HCT116 (cell line): ENCODE measurements around the gene LCP1. TPM values are rescaled to one million over a fixed set of nuclear protein-coding genes. Genes with fewer than 3 reads are reported as not detected.

Experiments
- ATAC-seq: fragments of 200-7000 bp; cut with Tn5 transposase; 2 replicates; pipeline ENCODE4 v1.9.1; 2020; ENCODE audit warnings: mild to moderate bottlenecking, moderate library complexity
- BruUV-seq: library from RNA; stranded (reverse); fragments of 400-500 nt; replicated peaks from 2 replicates; lab custom pipeline; 2021; lab: Mats Ljungman, UMichigan
- CTCF ChIA-PET: fragments of 300-600 bp; sonication (Branson Sonifier 250); formaldehyde crosslinking; loops from one replicate; lab custom pipeline; 2021; ENCODE audit warnings: antibody characterized with exemption; lab: Charles Lee
- POLR2A ChIA-PET: fragments of 300-600, 350-600 bp; sonication (Branson Sonifier 250); formaldehyde crosslinking; loops from one replicate; lab custom pipeline; 2021; ENCODE audit warnings: antibody characterized with exemption; lab: Charles Lee
- RAD21 ChIA-PET, 2 experiments: fragments of 300-600 bp; sonication (Branson Sonifier 250); formaldehyde crosslinking; loops; one replicate each; lab custom pipeline; 2023; ENCODE audit warnings: low total read pairs in 2 of 2; ENCODE audit not compliant: uncharacterized antibody in 2 of 2, unreplicated experiment in 2 of 2, low non-redundant PET in 1 of 2; lab: Charles Lee
- DNase-seq: peaks from one replicate; pipeline ENCODE4 v3.0.0-alpha.2; 2010; ENCODE audit warnings: low read depth, low spot score
- H2AFZ ChIP-seq: fragments of 200-600 bp; shearing (Covaris generic), sonication (generic); 2 replicates; pipeline ENCODE4 v1.6.1; 2017; ENCODE audit warnings: low read depth, mixed run types, mixed read lengths, antibody characterized with exemption, low read length; ENCODE audit not compliant: poor library complexity, severe bottlenecking
- H3K27ac ChIP-seq: 2 replicates; pipeline ENCODE4 v1.5.1; 2012; ENCODE audit warnings: low read depth, low read length
- H3K27me3 ChIP-seq: fragments of 200-600 bp; sonication (generic); 2 replicates; pipeline ENCODE4 v1.6.1; 2016; ENCODE audit warnings: mixed run types, low read length, mixed read lengths; ENCODE audit not compliant: insufficient read depth
- H3K36me3 ChIP-seq, 2 experiments: fragments of 200-500 bp in 1 of 2; fragments of 200-600 bp in 1 of 2; sonication (Bioruptor generic) in 1 of 2; sonication (generic) in 1 of 2; 2 replicates each; pipeline versions ENCODE4 v1.5.1 to v1.6.1; 2014 to 2016; ENCODE audit warnings: low read length in 2 of 2, inconsistent platforms in 1 of 2, mixed read lengths in 1 of 2, mixed run types in 1 of 2; ENCODE audit not compliant: insufficient read depth in 2 of 2, control insufficient read depth in 1 of 2
- H3K4me1 ChIP-seq, 2 experiments: fragments of 200-600 bp in 1 of 2; sonication (generic) in 1 of 2; 2 replicates each; pipeline versions ENCODE4 v1.5.1 to v1.6.1; 2012 to 2017; ENCODE audit warnings: low read length in 2 of 2, inconsistent platforms in 1 of 2, mild to moderate bottlenecking in 1 of 2, mixed read lengths in 1 of 2, mixed run types in 1 of 2, moderate library complexity in 1 of 2; ENCODE audit not compliant: insufficient read depth in 2 of 2, control insufficient read depth in 1 of 2
- H3K4me2 ChIP-seq: fragments of 200-600 bp; sonication (generic); 2 replicates; pipeline ENCODE4 v1.6.1; 2017; ENCODE audit warnings: mixed run types, low read length, mixed read lengths
- H3K4me3 ChIP-seq, 2 experiments: fragments of 200-600 bp in 1 of 2; sonication (generic) in 1 of 2; replicated peaks in 1 of 2; 2 replicates each; pipeline ENCODE4 v1.5.1; 2011 to 2016; ENCODE audit warnings: low read length in 2 of 2, control low read depth in 1 of 2, low read depth in 1 of 2, mild to moderate bottlenecking in 1 of 2, mixed read lengths in 1 of 2, mixed run types in 1 of 2
- H3K79me2 ChIP-seq: fragments of 200-600 bp; sonication (generic); 2 replicates; pipeline ENCODE4 v1.6.1; 2017; ENCODE audit warnings: mild to moderate bottlenecking, mixed run types, low read length, moderate library complexity, mixed read lengths; ENCODE audit not compliant: insufficient read depth
- H3K9ac ChIP-seq: fragments of 200-600 bp; sonication (generic); 2 replicates; pipeline ENCODE4 v1.6.1; 2016; ENCODE audit warnings: low read length, mixed read lengths
- H3K9me2 ChIP-seq: fragments of 200-600 bp; sonication (generic), shearing (Covaris generic); 2 replicates; pipeline ENCODE4 v1.6.1; 2017; ENCODE audit warnings: mixed run types, mild to moderate bottlenecking, moderate library complexity; ENCODE audit not compliant: insufficient read depth
- H3K9me3 ChIP-seq, 2 experiments: fragments of 200-500 bp in 1 of 2; fragments of 200-600 bp in 1 of 2; sonication (Bioruptor generic) in 1 of 2; sonication (generic) in 1 of 2; 2 replicates each; pipeline ENCODE4 v1.6.1; 2014 to 2017; ENCODE audit warnings: low read length in 2 of 2, mixed read lengths in 2 of 2, inconsistent platforms in 1 of 2, low read depth in 1 of 2, mild to moderate bottlenecking in 1 of 2, mixed run types in 1 of 2, moderate library complexity in 1 of 2; ENCODE audit not compliant: control insufficient read depth in 1 of 2, insufficient read depth in 1 of 2
- H4K20me1 ChIP-seq: fragments of 200-600 bp; sonication (generic), shearing (Covaris generic); 2 replicates; pipeline ENCODE4 v1.6.1; 2017; ENCODE audit warnings: mixed run types, mild to moderate bottlenecking, moderate library complexity; ENCODE audit not compliant: insufficient read depth
- CBX3 ChIP-seq: IDR thresholded peaks from 2 replicates; pipeline ENCODE4 v1.6.1; 2012; ENCODE audit warnings: low read depth
- EGR1 ChIP-seq: IDR thresholded peaks from 2 replicates; pipeline ENCODE4 v1.6.1; 2012; ENCODE audit warnings: low read depth
- ELF1 ChIP-seq: IDR thresholded peaks from 2 replicates; pipeline ENCODE4 v1.6.1; 2012; ENCODE audit warnings: low read depth, borderline replicate concordance
- EZH2 ChIP-seq: fragments of 200-600 bp; sonication (generic); IDR thresholded peaks from 2 replicates; pipeline ENCODE4 v1.6.1; 2017; ENCODE audit warnings: antibody characterized with exemption, mixed run types
- EZH2phosphoT487 ChIP-seq: fragments of 200-600 bp; IDR thresholded peaks from 2 replicates; pipeline ENCODE4 v1.6.1; 2018; ENCODE audit warnings: antibody characterized with exemption, borderline replicate concordance
- FOSL1 ChIP-seq: IDR thresholded peaks from 2 replicates; pipeline ENCODE4 v1.6.1; 2012; ENCODE audit warnings: low read depth
- SRF ChIP-seq: IDR thresholded peaks from 2 replicates; pipeline ENCODE4 v1.6.1; 2012; ENCODE audit warnings: low read depth
- TCF7L2 ChIP-seq: IDR thresholded peaks from 2 replicates; pipeline ENCODE4 v1.7.0; 2011; ENCODE audit warnings: borderline replicate concordance, inconsistent platforms; ENCODE audit not compliant: insufficient read depth, insufficient read length; ENCODE audit errors: extremely low read depth
- YY1 ChIP-seq: IDR thresholded peaks from 2 replicates; pipeline ENCODE4 v1.6.1; 2011; ENCODE audit warnings: low read length, low read depth, moderate library complexity, mild to moderate bottlenecking; ENCODE audit not compliant: insufficient replicate concordance; ENCODE audit errors: extremely low read depth
- ZNF274 ChIP-seq: fragments of 200-500 bp; sonication (Bioruptor generic); IDR thresholded peaks from 2 replicates; pipeline ENCODE4 v1.6.1; 2014; ENCODE audit warnings: mild to moderate bottlenecking, low read depth, low read length, inconsistent platforms
- intact Hi-C: fragments of 100-400 bp; cut with micrococcal nuclease; formaldehyde crosslinking; loops from 2 replicates; pipeline ENCODE4 v1.10.0; 2022
- total RNA-seq: library from RNA; stranded (reverse); gene quantifications from one replicate; pipeline ENCODE4 v1.2.1, GENCODE V29; 2021; ENCODE audit not compliant: unreplicated experiment
- TF ChIP-seq, protein P1 (sequence below): IDR thresholded peaks from 2 replicates; pipeline ENCODE4 v1.6.1; 2012
- TF ChIP-seq, protein P2 (sequence below): IDR thresholded peaks from 2 replicates; pipeline ENCODE4 v1.6.1; 2012; ENCODE audit warnings: low read depth
- TF ChIP-seq, protein P3 (sequence below): IDR thresholded peaks from 2 replicates; pipeline ENCODE4 v1.6.1; 2012
- TF ChIP-seq, protein P4 (sequence below): IDR thresholded peaks from 2 replicates; pipeline ENCODE4 v1.6.1; 2011; ENCODE audit warnings: mild to moderate bottlenecking, low read length, moderate library complexity; ENCODE audit not compliant: insufficient replicate concordance; ENCODE audit errors: extremely low read depth

LCP1 gene
- total RNA-seq, 1 experiment from 2014 or later: 2.2 TPM

DNA sequence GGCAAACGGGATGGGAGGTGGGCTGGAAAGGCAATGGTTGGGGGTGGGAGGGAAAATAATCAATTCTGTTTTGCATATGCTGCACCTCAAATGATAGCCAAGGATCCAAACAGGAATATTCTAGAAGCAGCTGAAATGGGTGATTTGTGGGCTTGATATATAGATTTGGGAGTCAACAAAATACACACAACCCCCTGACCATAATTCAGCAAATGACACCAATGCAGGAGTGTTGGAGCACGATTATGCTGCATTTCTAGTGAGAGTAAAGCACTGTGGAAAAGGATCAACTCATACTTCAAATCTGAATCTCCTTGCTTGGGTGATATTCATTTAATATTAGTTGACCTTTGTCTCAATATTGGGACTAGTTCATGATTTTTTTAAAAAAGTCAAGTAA, 36.0 kb downstream of the LCP1 start:
- peaks cover 13% of the 10 kb centered on the region; the same call in 1 of the 2 replicates for H3K27me3 ChIP-seq
- intact Hi-C loops: loop anchor here (2.0 kb wide), 1 partner anchor 175 kb away; no protein-coding TSS in a partner anchor
- TF ChIP-seq TCF7L2: no peak
- TF ChIP-seq, protein P1, sequence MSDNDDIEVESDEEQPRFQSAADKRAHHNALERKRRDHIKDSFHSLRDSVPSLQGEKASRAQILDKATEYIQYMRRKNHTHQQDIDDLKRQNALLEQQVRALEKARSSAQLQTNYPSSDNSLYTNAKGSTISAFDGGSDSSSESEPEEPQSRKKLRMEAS: no peak
- TF ChIP-seq, protein P2, sequence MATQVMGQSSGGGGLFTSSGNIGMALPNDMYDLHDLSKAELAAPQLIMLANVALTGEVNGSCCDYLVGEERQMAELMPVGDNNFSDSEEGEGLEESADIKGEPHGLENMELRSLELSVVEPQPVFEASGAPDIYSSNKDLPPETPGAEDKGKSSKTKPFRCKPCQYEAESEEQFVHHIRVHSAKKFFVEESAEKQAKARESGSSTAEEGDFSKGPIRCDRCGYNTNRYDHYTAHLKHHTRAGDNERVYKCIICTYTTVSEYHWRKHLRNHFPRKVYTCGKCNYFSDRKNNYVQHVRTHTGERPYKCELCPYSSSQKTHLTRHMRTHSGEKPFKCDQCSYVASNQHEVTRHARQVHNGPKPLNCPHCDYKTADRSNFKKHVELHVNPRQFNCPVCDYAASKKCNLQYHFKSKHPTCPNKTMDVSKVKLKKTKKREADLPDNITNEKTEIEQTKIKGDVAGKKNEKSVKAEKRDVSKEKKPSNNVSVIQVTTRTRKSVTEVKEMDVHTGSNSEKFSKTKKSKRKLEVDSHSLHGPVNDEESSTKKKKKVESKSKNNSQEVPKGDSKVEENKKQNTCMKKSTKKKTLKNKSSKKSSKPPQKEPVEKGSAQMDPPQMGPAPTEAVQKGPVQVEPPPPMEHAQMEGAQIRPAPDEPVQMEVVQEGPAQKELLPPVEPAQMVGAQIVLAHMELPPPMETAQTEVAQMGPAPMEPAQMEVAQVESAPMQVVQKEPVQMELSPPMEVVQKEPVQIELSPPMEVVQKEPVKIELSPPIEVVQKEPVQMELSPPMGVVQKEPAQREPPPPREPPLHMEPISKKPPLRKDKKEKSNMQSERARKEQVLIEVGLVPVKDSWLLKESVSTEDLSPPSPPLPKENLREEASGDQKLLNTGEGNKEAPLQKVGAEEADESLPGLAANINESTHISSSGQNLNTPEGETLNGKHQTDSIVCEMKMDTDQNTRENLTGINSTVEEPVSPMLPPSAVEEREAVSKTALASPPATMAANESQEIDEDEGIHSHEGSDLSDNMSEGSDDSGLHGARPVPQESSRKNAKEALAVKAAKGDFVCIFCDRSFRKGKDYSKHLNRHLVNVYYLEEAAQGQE: no peak
- H3K4me2 ChIP-seq: no peak overlapping the region
- no TSS peak for BruUV-seq
- H3K27ac ChIP-seq: no peak overlapping the region
- no peaks in the 10 kb centered on the region for H3K79me2 ChIP-seq
- DNase-seq: no peak
- no peaks in the 10 kb centered on the region for H3K4me1 ChIP-seq
- no peaks in the 10 kb centered on the region for H3K9me2 ChIP-seq
- H3K9ac ChIP-seq: no peak overlapping the region
- ATAC-seq: no peak
- H3K4me3 ChIP-seq: no peak overlapping the region
- H2AFZ ChIP-seq: no peak overlapping the region
- RAD21 ChIA-PET: no interaction called here
- CTCF ChIA-PET: no interaction called here
- H3K36me3 ChIP-seq: no peaks in the 10 kb centered on the region
- no peaks in the 10 kb centered on the region for H4K20me1 ChIP-seq
- POLR2A ChIA-PET: no interaction called here
- H3K9me3 ChIP-seq: no peaks in the 10 kb centered on the region

DNA sequence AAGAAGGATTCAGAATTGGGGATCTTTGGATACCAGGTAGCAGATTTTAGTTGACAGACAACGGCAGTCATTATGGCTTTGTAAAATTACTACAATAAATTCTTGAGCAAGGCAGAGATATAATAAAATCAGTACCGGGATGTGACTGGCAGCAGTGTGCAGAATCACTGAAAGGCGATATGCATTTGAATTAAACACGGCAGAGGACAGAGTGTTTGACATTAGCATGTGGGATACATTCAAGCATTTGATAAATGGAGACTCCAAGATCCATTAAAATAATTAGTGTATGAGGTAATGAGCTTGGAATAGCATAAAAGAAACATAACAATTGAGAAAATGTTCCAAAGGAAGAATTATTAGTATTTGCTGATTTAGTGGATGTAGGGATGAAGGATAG, 36.8 kb downstream of the LCP1 start:
- Histone ChIP-seq H3K9me3 (no peaks in the 10 kb centered on the region), H3K27me3 (peaks cover 6% of the 10 kb centered on the region; the same call in 1 of the 2 replicates), H3K36me3 (no peaks in the 10 kb centered on the region), H3K9me2 (no peaks in the 10 kb centered on the region), H2AFZ (no peak overlapping the region), H3K4me1 (no peaks in the 10 kb centered on the region), H3K4me3 (no peak overlapping the region), H4K20me1 (no peaks in the 10 kb centered on the region), H3K4me2 (no peak overlapping the region), H3K79me2 (no peaks in the 10 kb centered on the region), H3K27ac (no peak overlapping the region), H3K9ac (no peak overlapping the region)
- no TSS peak for BruUV-seq
- no peak for DNase-seq
- RAD21 ChIA-PET: no interaction called here
- intact Hi-C loops: no loop called here
- no peak for ATAC-seq
- POLR2A ChIA-PET: no interaction called here
- CTCF ChIA-PET: no interaction called here
- TF ChIP-seq, protein P1: no peak
- no peak for TF ChIP-seq ELF1
- no peak for TF ChIP-seq FOSL1
- no peak for TF ChIP-seq CBX3
- no peak for TF ChIP-seq ZNF274
- TF ChIP-seq, protein P3, sequence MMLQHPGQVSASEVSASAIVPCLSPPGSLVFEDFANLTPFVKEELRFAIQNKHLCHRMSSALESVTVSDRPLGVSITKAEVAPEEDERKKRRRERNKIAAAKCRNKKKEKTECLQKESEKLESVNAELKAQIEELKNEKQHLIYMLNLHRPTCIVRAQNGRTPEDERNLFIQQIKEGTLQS: no peak
- TF ChIP-seq YY1: no peak
- TF ChIP-seq EGR1: no peak
- no peak for TF ChIP-seq EZH2
- TF ChIP-seq, protein P4, sequence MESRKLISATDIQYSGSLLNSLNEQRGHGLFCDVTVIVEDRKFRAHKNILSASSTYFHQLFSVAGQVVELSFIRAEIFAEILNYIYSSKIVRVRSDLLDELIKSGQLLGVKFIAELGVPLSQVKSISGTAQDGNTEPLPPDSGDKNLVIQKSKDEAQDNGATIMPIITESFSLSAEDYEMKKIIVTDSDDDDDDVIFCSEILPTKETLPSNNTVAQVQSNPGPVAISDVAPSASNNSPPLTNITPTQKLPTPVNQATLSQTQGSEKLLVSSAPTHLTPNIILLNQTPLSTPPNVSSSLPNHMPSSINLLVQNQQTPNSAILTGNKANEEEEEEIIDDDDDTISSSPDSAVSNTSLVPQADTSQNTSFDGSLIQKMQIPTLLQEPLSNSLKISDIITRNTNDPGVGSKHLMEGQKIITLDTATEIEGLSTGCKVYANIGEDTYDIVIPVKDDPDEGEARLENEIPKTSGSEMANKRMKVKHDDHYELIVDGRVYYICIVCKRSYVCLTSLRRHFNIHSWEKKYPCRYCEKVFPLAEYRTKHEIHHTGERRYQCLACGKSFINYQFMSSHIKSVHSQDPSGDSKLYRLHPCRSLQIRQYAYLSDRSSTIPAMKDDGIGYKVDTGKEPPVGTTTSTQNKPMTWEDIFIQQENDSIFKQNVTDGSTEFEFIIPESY: no peak
- TF ChIP-seq EZH2phosphoT487: no peak
- TF ChIP-seq SRF: no peak
